ENCODE data around the gene CCDC197.

DNA sequence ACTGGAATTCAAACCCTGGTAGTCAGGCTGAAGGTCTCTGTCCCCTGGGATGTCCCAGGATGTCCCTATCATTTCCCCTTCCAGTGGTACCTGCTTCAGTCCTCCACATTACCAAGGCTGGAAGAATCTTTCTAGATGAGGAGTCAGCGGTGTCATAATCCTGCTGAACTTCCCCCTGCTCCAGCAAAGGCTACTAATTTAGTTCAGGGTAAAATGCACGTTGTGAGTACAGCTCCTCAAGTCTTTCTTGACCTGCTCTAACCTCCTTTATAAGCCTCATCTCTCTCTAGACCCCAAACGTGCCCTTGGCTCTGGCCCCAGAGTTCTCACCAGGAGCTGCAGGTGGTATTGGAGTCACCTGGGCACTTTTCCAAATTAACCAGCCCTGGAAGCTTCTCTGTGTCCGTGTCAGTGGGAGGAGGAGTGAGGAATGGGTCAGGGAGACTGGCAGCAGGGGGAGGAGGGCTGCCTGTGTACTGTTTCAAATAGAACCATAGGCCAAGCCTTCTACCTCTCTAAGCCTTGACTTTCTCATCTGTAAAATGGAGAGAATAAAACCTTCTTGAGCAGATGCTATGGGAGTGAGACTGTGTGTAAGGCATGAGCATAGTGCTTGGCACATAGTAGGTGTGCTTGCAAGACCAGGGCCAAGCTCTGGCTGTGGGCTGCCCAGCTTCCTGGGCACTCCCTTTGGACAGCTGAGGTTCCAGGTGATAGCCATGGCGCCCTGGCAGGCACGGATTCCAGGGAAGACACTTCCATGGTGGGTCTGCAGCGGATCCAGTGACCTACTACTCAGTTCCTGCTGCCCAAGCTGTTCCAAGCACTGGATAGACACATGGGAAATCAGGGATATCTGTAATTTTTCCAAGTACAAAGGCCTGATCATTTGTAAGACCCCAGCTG is 45.2 kb upstream of the CCDC197 start:
- no peak for TF ChIP-seq CTBP1 (IDR thresholded peaks at IDR 0.05; ENCODE audit: borderline replicate concordance)
- TF ChIP-seq SUZ12 (IDR thresholded peaks at IDR 0.05), result no peak
- no peak for TF ChIP-seq TARDBP (IDR thresholded peaks at IDR 0.05)
- no peak for TF ChIP-seq FOXM1 (IDR thresholded peaks at IDR 0.05; ENCODE audit: borderline replicate concordance)
- TF ChIP-seq LEF1 (IDR thresholded peaks at IDR 0.05; ENCODE audit: borderline replicate concordance), result no peak
- no peak for TF ChIP-seq BHLHE40 (IDR thresholded peaks at IDR 0.05; ENCODE audit: borderline replicate concordance)
- TF ChIP-seq ZNF384 (IDR thresholded peaks at IDR 0.05), result no peak
- no peak for TF ChIP-seq SP1 (IDR thresholded peaks at IDR 0.05)
- TF ChIP-seq, protein P1, sequence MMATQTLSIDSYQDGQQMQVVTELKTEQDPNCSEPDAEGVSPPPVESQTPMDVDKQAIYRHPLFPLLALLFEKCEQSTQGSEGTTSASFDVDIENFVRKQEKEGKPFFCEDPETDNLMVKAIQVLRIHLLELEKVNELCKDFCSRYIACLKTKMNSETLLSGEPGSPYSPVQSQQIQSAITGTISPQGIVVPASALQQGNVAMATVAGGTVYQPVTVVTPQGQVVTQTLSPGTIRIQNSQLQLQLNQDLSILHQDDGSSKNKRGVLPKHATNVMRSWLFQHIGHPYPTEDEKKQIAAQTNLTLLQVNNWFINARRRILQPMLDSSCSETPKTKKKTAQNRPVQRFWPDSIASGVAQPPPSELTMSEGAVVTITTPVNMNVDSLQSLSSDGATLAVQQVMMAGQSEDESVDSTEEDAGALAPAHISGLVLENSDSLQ (IDR thresholded peaks at IDR 0.05), result no peak
- TF ChIP-seq ARNT (IDR thresholded peaks at IDR 0.05), result no peak

All from HEK293T (cell line).